Measurements from ENCODE around the gene ZBTB49. TPM values are rescaled to one million over a fixed set of nuclear protein-coding genes. Genes with fewer than 3 reads are reported as not detected.
"Not testable (repeated sequence)": the region's sequence is repeated elsewhere in the genome, so short reads cannot be mapped to it uniquely, and the experiment has no call there.

Gene ZBTB49
- polyA plus RNA-seq, 3 donors, result 9.0 to 10.8 (median 10.5) TPM

- no peak for DNase-seq (ENCODE audit: extremely low read depth in 1 of 11, low read depth in 9 of 11, low spot score in 4 of 11)
Observed at GRCh38 chr4:4344915-4345527, 55.0 kb downstream of the ZBTB49 start.

- DNase-seq (ENCODE audit: extremely low read depth in 1 of 11, low read depth in 9 of 11, low spot score in 4 of 11), result no peak
Observed at GRCh38 chr4:4347585-4347984, 57.5 kb downstream of the ZBTB49 start.

GRCh38 chr4:4348585-4348984 lies 58.5 kb downstream of the ZBTB49 start:
- not testable (repeated sequence) for DNase-seq (ENCODE audit: extremely low read depth in 1 of 11, low read depth in 9 of 11, low spot score in 4 of 11)

- no peak for DNase-seq (ENCODE audit: extremely low read depth in 1 of 11, low read depth in 9 of 11, low spot score in 4 of 11)
Observed at GRCh38 chr4:4349867-4350266, 59.8 kb downstream of the ZBTB49 start.

- DNase-seq (ENCODE audit: extremely low read depth in 1 of 11, low read depth in 9 of 11, low spot score in 4 of 11), result no peak
Observed at GRCh38 chr4:4350909-4351308, 60.9 kb downstream of the ZBTB49 start.

GRCh38 chr4:4355302-4355701 lies 65.3 kb downstream of the ZBTB49 start:
- DNase-seq (ENCODE audit: extremely low read depth in 1 of 11, low read depth in 9 of 11, low spot score in 4 of 11), result no peak

GRCh38 chr4:4356106-4357041 lies 66.3 kb downstream of the ZBTB49 start:
- DNase-seq (ENCODE audit: extremely low read depth in 1 of 11, low read depth in 9 of 11, low spot score in 4 of 11), result peak in 2 of 11 donors; percentile 10 to 24

GRCh38 chr4:4358093-4358854 lies 68.2 kb downstream of the ZBTB49 start:
- no peak for DNase-seq (ENCODE audit: extremely low read depth in 1 of 11, low read depth in 9 of 11, low spot score in 4 of 11)

- DNase-seq (ENCODE audit: extremely low read depth in 1 of 11, low read depth in 9 of 11, low spot score in 4 of 11), result no peak
Observed at GRCh38 chr4:4361883-4362282, 71.8 kb downstream of the ZBTB49 start.

- no peak for DNase-seq (ENCODE audit: extremely low read depth in 1 of 11, low read depth in 9 of 11, low spot score in 4 of 11)
Observed at GRCh38 chr4:4362991-4363697, 73.1 kb downstream of the ZBTB49 start.

GRCh38 chr4:4364061-4364460 lies 74.0 kb downstream of the ZBTB49 start:
- no peak for DNase-seq (ENCODE audit: extremely low read depth in 1 of 11, low read depth in 9 of 11, low spot score in 4 of 11)

- no peak for DNase-seq (ENCODE audit: extremely low read depth in 1 of 11, low read depth in 9 of 11, low spot score in 4 of 11)
Observed at GRCh38 chr4:4364486-4365208, 74.6 kb downstream of the ZBTB49 start.

- no peak for DNase-seq (ENCODE audit: extremely low read depth in 1 of 11, low read depth in 9 of 11, low spot score in 4 of 11)
Observed at GRCh38 chr4:4368809-4369580, 78.9 kb downstream of the ZBTB49 start.

Other genes with a start within 250 kb of the ZBTB49 start
- gene OTOP1, start 63.3 kb upstream of the ZBTB49 start, polyA plus RNA-seq (ENCODE audit: insufficient read length in 3 of 3), result not detected
- gene TMEM128, start 42.0 kb upstream of the ZBTB49 start, polyA plus RNA-seq (ENCODE audit: insufficient read length in 3 of 3), result 10 to 100 TPM; 45.7 to 49.0 (median 47.0) TPM
- 10 to 100 TPM; 17.4 to 23.1 (median 20.1) TPM for gene LYAR, start 97 bp upstream of the ZBTB49 start, polyA plus RNA-seq (ENCODE audit: insufficient read length in 3 of 3)
- 1 to 10 TPM; 2.5 to 6.0 (median 5.4) TPM for gene NSG1, start 96.9 kb downstream of the ZBTB49 start, polyA plus RNA-seq (ENCODE audit: insufficient read length in 3 of 3)

Data from renal cortex interstitium (tissue), 11 donors.